ENCODE measurements around the gene CACNA1I.
"Not testable (repeated sequence)": the region's sequence is repeated elsewhere in the genome, so short reads cannot be mapped to it uniquely, and the experiment has no call there.

CACNA1I gene

DNA sequence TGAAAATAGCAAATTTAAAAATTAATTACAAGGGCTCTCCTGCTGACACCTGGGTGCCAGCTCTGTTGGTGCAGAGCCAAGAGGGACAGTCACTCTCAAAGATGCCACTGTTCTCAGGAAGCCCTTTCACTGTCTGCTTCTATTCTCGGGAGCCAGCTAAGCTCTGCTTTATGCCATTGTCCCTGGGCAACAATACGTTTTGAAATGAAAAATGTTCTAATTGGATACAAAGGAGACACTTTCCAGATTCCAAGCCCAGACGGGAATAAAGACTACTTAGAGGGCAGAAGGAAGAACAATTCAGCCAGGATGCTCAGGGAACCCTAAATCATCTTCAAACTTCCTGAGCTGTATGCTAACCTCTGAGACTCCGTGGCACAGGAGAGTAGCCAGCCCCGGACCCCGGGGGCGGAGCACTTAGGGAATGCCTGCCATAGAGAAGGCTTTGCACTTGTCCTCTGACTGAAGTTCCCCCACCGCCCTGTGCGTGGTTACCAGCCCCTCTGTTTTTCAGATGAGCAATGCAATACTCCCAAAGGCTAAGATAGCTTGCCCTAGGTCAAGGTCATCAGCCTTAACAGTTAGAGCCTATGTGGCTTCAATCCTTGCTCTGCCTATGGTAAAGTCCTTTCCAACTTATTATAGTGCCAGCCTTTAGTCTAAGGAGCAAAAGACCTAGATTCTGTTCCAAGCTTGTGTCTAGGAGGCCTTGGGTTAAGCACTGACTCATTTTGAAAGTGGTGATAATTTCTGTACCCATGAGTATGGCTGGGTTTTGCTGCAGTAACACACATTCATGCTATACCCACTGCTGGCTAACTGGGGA lies 150.9 kb downstream of the CACNA1I start:
- DNase-seq: no peak

DNA sequence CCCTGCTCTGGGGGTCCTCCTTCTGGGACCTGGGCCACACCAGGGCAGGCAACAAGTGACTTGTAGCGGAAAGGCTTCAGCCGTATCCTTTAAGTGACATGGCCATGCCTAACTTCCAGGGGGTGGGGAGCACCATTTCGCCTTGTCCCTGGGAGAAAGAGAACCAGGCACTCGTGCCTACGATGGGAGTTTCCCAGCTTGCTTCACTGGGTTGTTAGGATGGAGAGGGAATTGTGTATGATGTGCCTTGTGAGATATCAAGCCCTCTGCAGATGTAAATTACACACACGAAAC lies 151.4 kb downstream of the CACNA1I start:
- no peak for DNase-seq

DNA sequence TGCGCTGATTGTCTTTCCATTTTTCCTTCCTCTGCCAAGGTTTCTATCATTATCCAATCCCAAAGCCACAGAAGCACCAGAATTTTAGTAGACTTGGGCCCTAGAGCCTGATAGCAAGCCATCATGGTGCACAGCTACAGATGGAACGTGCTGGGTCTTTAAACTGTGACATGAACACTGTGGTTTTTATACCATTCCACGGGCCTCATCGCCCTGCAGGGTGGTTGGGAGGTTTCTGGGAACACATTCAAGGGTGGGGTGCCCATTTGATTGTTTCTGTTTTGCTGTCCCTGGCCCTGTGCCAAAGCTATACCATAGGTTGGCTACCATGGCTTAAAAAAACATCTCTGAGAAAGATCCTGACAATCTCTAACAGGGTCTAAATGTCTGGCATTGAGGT lies 151.9 kb downstream of the CACNA1I start:
- no peak for DNase-seq

DNA sequence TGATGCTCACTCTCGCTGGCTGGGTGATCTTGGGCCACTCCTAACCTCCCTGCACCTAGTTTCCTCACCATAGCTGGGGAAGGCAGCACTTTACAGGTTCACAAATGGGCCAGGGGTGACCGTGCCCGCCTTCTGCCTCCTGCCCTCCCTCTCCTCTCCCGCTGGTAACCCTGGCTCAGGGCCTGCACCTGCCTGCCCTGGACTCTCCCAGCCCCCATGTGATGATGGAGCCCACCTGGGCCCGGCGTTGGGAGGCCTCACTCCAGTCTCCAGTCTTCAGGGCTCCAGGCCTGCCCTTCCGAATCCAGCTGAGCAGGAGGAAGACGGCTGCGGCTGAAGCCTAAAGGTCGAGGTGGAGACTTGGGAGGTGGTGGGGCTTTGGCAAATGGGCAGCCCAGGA lies 152.9 kb downstream of the CACNA1I start:
- no peak for DNase-seq

DNA sequence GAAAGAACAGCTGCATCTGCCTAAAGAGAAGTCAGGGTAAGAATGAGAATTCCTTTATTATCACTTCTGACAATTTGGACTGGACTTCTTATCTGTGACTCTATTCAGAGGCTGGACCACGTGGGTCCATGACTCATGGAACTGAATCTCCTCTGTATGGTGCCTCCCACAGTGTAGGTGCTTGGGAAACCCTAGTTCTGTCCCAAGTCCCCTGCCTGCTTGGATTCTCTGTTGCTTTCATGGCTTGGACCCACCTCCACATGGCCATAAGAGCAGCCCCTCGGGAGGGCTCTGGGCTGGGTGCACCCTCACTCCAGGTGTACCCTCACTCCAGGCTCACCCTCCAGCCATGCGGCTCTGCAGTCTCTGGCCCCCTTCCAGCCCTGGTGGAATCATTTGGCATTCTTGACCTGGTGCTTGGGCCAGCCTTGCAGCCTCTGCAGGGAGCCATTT lies 153.4 kb downstream of the CACNA1I start:
- no peak for DNase-seq

DNA sequence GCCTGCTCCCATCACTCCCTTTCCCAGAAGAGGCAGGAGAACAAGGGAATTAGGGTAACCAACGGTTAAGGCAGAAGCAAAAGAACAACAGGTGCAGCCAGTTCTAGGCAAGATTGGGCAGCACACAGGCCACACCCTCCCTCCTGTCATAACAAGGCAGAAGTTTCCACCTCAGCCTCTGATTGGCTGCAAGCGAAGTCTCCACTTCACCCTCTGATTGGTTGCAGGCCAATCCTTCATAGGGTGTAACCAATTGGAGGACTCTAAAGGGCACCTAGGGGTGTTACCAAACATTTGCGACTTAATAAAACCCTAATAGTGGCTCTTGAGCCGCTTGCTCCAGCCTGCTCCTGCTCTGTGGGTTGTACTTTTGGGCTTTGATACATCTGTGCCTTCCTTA lies 153.8 kb downstream of the CACNA1I start:
- DNase-seq: no peak

DNA sequence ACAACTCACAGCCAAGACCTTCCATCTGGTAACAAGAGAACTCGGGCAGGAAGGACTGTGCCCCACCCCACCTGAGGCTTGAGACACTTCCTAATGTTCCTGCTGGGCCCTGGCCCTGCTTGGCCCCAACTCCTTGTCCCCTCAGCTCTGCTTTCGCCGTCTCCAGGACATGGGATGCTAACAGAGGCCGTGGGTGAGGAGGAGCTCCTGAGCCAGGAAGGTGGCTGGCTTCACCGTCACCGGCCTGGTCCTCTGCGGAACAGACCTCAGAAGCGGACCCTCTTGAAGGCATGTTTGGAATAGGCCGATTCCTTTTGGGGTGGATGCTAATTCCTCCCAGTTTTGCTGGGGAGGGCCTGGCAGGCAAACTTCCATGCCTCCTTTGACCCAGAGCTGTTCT lies 154.3 kb downstream of the CACNA1I start:
- no peak for DNase-seq

DNA sequence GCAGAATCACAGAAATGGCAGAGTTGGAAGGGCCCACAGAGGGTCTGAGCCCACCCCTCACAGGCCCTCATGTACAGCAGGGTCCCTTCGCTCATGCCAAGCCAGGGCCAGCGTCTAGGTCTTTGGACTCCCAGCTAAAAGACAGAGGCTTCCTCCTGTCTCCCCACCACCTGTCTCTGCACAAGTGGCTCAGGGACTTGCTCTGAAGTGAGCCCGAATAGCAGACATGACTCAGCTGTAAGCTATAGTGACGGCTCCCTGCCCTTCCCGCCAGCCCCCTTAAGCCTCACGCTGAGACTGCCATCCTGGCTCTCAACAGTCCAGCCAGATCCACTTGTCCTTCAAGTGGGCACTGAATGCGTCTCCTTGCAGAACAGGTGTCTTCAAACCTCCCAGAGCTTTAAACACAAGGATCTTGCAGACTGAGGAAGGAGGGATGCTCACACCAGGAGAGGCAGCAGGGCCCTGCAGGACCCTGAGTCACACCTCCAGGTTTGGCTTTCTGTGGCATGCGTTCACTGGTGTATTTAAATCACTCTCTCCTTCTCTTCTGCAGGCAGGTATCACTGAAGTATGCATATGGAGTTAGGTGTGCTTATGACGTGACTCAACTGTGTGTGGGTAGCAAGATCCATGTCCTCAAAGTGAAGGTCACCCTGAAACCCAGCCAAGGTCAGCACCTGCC lies 154.9 kb downstream of the CACNA1I start:
- DNase-seq: no peak

DNA sequence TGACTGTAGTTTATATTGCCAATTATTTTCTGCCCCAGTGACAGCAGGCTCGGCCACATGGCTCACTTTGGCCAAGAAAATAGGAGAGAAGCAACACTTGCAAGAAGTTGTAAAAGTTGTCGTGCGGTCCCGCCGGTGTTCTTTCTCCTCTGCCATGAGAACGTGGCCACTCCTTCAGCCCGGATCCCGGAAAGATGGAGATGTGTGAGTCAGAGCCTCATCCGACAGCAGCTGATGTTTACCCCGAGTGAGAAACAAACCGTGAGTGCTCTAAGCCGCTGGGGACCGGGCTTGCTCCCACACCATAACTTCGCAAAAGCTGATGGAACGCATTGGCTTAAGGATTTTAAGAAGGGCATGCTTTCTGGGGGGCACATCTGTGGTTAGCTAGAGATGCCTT lies 157.0 kb downstream of the CACNA1I start:
- DNase-seq: no peak

DNA sequence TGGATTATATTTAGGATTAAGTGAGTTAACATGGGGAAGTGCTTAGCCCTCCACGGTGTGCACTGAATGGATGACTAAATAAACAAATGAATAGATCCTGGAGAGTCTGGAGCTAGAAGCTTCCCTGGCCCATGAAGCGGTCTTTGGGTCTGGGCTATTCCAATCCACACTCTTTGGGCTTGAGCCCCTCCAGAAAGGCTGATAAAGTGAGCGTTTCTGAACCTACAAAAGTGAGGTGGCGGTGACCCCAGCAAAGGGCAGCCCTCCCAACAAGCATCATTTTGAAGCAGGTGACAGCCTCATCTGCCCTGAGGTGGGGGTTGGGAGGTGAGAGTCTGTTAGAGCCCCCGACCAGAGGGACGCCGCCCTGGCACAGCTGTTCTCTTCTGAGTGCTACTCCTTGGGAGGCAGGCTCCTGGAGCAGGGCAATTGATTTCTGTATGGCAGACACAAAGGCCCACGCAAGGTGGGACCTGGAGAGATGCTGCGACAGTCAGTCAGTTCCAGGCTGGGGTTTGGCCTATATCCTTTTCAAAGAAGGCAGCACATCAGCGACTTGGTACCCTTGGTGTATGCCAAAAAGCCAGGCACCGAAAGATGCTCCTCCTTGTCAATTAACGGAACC lies 157.8 kb downstream of the CACNA1I start:
- DNase-seq: no peak

DNA sequence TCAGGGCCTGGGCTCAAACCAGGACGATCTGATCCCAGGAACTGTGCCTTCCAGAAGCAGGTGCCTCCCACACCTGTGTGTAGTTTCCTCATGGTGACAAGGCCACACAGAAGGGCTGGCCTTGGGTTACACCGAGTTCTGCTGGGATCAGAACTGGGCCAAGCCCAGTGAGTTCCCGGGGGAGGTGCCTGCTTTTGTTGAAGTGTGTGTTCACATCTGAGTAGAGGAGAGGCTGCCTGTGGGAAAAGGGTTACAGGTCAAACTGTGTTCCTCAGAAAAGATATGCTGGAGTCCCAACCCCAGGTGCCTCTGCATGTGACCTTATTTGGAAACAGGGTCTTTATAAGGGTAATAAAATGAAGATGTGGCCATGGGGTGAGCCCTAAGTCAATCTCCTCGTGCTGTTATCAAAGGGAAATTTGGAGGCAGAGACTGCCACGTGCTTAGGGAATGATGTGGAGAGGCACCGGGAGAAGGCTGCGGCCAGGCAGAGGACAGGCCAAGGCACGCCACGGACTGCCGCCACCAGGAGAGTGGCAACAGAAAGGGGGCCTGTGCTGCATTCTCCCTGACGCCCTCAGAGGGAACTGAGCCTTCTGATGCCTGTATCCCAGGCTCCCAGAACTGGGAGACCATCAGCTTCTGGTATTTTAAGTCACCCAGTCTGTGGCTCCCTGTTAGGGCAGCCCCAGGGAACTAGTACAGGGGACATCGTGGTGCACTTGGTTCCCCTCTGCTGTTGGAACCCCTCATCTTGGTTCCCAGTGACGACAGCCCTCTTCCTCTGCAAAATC lies 158.8 kb downstream of the CACNA1I start:
- DNase-seq: no peak

DNA sequence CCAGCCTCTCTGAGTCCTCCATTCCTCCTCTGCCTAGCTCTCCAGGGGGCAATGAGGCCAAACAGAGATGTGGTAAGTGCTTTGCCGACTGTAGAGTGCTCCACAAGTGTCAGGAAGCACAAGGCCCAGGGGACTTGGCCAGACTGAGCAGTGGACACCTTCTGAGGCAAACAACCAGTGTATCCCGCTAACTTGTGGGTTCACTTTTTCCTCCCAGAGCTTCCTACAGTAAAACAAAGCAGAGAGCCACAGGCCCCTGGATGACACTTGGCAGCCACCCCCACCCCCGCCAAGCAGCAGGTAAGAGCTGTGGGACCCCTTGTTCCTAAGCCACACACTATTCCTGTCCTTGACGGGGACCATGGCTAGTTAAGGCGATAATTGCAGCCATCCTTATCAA lies 160.9 kb downstream of the CACNA1I start:
- no peak for DNase-seq

DNA sequence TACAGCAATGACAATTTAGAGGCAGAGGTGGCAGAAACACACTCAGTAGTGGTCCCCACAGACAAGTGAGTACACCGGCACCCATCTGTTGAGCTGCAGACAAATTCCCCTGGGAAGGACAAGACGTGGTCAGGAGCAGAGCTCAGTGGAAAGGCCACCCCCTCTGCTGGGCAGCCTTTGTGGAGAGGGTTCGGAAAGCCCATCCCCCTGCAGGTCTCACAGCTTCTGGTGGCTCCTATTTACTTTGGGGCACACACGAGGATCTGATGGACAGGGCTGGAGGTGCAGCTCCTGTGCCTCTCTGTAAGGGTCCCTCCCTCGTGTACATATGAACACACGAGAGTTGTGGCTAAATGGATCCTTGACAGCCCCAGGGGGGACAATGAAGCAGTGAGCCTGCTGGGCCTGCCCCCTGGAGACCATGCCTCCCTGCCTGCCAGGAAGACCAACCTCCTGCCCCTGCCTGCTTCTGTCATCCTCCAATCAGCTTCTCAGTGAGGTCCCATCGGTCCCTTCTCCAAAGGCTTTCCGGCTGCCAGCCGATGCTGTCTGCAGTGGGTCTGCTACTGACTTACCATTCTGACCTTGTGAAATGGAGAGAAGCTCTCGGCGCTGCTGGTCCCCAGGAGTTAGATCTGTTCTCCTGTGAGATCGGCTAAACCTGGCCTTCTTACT lies 161.5 kb downstream of the CACNA1I start:
- DNase-seq: no peak

DNA sequence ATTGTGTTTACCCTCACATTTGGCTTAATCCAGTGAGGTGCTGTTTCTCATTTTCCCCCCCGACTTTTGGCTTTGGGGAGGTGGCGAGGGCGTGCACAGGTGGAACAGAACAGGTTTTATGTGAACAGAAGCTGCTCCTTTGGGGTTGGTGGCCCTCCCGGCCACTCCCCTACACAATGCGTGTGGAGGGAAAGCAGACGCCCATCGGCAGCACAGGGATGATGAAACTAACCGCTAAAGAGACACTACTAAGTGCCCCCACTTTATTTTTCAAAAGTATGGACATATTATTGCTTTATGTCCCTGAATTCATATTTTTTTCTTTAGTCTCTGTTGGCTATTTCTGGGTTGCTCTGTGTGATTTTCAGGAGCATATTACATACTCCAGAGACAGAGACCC lies 162.1 kb downstream of the CACNA1I start:
- no peak for DNase-seq

DNA sequence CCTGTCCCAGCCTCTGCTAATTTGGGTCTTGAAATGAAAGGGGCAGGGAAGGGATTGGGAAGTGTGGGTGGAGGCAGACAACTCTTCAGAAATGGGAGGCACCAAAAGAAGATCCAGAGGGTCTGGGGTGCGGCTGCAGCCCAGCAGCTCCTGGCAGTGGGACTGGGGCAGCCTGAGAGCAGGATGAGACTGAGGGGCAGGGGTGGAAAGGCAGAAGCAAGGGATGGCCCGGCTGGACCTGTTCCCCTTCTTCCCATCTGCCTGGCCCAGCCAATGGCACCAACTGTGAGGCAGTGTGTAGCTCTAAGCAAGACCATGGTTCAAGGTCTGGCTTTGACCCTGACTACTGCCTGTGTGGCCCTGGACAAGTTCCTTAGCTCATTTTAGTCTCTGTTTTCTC lies 162.6 kb downstream of the CACNA1I start:
- DNase-seq: no peak

DNA sequence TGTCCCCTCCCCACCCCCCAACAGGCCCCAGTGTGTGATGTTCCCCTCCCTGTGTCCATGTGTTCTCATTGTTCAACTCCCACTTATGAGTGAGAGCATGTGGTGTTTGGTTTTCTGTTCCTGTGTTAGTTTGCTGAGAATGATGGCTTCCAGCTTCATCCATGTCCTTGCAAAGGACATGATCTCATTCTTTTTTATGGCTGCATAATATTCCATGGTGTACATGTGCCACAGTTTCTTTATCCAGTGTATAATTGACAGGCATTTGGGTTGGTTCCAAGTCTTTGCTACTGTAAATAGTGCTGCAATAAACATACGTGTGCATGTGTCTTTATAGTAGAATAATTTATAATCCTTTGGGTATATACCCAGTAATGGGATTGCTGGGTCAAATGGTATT lies 163.5 kb downstream of the CACNA1I start:
- not testable (repeated sequence) for DNase-seq

DNA sequence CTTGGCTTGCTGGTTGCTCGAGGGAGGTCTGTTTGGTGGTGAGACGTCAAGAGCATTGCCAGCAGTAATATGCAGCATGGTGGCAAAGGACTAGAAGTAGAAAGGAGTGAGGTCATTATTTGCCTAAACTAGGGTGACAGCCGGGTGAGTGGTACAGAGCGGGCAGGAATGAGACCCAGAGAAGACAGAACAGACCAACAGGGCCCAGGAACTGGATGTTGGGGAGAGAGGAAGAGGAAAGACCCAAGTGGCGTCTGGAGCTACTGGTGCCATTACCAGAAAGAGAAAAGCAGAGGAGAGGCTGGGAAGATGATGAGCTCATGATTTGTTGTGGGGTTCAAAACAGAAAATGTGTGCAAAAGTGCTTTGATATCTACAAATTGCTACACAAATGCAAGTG lies 164.3 kb downstream of the CACNA1I start:
- no peak for DNase-seq

DNA sequence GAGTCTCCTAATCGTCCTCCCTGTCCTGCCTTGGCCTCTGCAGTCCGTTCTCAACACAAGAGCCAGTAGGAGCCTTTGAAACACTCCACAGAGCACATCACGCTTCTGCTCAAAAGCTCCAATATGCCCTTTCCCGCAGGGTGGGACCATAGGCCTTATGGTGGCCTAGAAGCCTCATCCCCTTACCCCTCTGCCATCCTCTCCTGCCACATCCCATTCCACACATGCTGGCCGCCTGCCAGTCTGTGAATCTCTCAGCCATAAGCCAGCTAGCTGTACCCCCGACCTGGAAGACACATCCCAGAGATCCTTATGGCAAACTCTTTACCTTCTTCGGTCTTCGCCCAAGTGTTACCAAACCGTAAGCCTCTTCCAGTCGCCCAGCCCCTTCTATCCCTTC lies 165.2 kb downstream of the CACNA1I start:
- no peak for DNase-seq

DNA sequence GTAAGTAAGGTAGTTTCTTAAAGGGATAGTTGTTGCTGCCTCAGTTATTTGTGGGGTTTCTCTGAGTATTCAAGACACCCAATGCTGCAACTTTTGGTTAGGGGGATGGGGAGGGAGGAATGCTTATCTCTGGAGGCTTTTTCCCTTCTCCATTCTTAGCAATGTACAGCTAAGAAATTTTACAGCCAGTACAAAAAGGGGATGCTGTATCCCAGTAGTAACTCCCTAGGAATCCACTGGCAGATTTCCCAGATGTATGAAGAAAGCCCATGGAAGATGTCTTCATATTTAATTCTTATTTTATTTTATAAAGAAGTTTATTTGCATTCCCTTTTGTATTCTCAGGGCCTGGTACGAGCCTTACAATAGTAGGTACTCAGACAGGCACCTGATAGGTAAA lies 168.2 kb downstream of the CACNA1I start:
- peak; percentile 78 for DNase-seq

All from fibroblast of skin of abdomen (primary cell).